SKM-1 (cell line): Measurements from ENCODE around the gene SLC5A4.
"Not testable (repeated sequence)": the region's sequence is repeated elsewhere in the genome, so short reads cannot be mapped to it uniquely, and the experiment has no call there.

ENCODE experiments used
- DNase-seq: peaks from one replicate; lab custom pipeline; 2025; ENCODE audit not compliant: unreplicated experiment; lab: John Stamatoyannopoulos, UW

Gene SLC5A4

GRCh38 chr22:32202161-32202538, 53.0 kb downstream of the SLC5A4 start:
- DNase-seq, result no peak

GRCh38 chr22:32200752-32201151, 54.4 kb downstream of the SLC5A4 start:
- no peak for DNase-seq

- DNase-seq, result no peak
Measured at GRCh38 chr22:32199961-32200360, 55.2 kb downstream of the SLC5A4 start.

- DNase-seq, result no peak
Measured at GRCh38 chr22:32199341-32199740, 55.8 kb downstream of the SLC5A4 start.

- not testable (repeated sequence) for DNase-seq
Measured at GRCh38 chr22:32197553-32198226, 57.5 kb downstream of the SLC5A4 start.

GRCh38 chr22:32195900-32196299, 59.2 kb downstream of the SLC5A4 start:
- DNase-seq, result not testable (repeated sequence)

- not testable (repeated sequence) for DNase-seq
Measured at GRCh38 chr22:32193346-32193745, 61.8 kb downstream of the SLC5A4 start.

- not testable (repeated sequence) for DNase-seq
Measured at GRCh38 chr22:32191021-32191420, 64.1 kb downstream of the SLC5A4 start.

- no peak for DNase-seq
Measured at GRCh38 chr22:32185821-32186220, 69.3 kb downstream of the SLC5A4 start.

- DNase-seq, result no peak
Measured at GRCh38 chr22:32183625-32184024, 71.5 kb downstream of the SLC5A4 start.

GRCh38 chr22:32181043-32181442, 74.1 kb downstream of the SLC5A4 start:
- DNase-seq, result no peak

GRCh38 chr22:32177221-32177765, 77.9 kb downstream of the SLC5A4 start:
- DNase-seq, result no peak

- no peak for DNase-seq
Measured at GRCh38 chr22:32175683-32176644, 79.2 kb downstream of the SLC5A4 start.

GRCh38 chr22:32175115-32175514, 80.0 kb downstream of the SLC5A4 start:
- DNase-seq, result no peak
